Tibial artery (tissue), 4 donors: ENCODE results near the gene LRP1B.

Experiments used
- DNase-seq, 2 donors: peaks; one replicate each; pipeline ENCODE4 v3.0.0-alpha.2; 2019
- H3K27ac ChIP-seq, 2 donors: fragments of 200-600 bp; sonication (generic) in 1 of 2; 1 replicate in 1 of 2; 2 replicates in 1 of 2; pipeline ENCODE4 v1.5.1; 2018 to 2019; ENCODE audit warnings: mild to moderate bottlenecking in 1 of 2
- H3K27me3 ChIP-seq, 2 donors: fragments of 200-600 bp; sonication (generic) in 1 of 2; one replicate each; pipeline versions ENCODE4 v1.5.1 to v1.6.0; 2016 to 2019
- H3K36me3 ChIP-seq, 3 donors: fragments of 200-600 bp; sonication (generic) in 2 of 3; one replicate each; pipeline ENCODE4 v1.5.1; 2016 to 2019; ENCODE audit warnings: mild to moderate bottlenecking in 2 of 3
- H3K4me1 ChIP-seq, 4 donors: fragments of 200-600 bp; sonication (generic) in 2 of 4; 1 replicate in 3 of 4; 2 replicates in 1 of 4; pipeline ENCODE4 v1.5.1; 2016 to 2019
- H3K4me3 ChIP-seq, 2 donors: fragments of 200-600 bp; sonication (generic) in 1 of 2; 1 replicate in 1 of 2; 2 replicates in 1 of 2; pipeline ENCODE4 v1.5.1; 2018 to 2019; ENCODE audit warnings: mild to moderate bottlenecking in 2 of 2
- H3K9me3 ChIP-seq, 3 donors: fragments of 200-600 bp; sonication (generic) in 1 of 3; one replicate each; pipeline ENCODE4 v1.5.1; 2016 to 2019
- CTCF ChIP-seq, 2 experiments: fragments of 200-600 bp in 1 of 2; fragments of 450-650 bp in 1 of 2; IDR thresholded peaks; one replicate each; pipeline ENCODE4 v1.5.1; 2017 to 2019; ENCODE audit warnings: antibody characterized with exemption in 2 of 2, mild to moderate bottlenecking in 1 of 2, moderate library complexity in 1 of 2
- intact Hi-C: fragments of 100-400 bp; cut with DNase I; formaldehyde crosslinking; loops from one replicate; pipeline ENCODE4 v1.15.0; 2023; ENCODE audit warnings: low total_unique reads

The LRP1B gene

DNA sequence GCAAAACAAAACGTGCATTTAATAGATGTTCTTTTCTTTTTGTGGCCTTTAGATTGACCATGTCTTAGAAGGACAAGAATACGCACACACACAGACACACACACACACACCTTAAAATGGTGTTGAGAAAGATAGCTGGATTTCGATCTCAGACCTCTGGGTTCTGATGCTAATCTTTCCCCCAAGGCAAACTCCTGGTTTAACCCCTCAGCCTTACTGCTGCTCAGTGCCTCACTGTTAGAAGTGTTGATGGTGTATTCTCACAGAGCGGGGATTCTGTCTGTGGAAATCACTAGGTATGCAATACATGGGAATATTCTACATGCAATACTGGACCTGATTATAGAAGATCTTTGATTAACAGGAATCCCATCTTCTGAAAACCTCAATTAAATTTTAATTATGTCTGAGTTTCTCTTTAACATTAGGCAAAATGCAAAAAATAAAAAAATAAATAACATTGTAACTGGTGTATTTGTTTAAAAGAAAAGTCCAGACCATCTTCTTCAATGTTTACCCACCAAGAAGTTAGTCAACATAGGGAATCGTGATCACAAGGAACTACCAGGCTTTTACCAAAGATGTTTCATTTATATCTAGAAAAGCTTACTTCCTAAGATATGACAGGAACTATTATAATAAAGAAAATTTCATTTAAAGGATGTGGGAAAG, 613.5 kb downstream of the LRP1B start:
- Histone ChIP-seq H3K36me3 (no peaks in the 10 kb centered on the region), H3K4me1 (no peaks in the 10 kb centered on the region), H3K9me3 (no peaks in the 10 kb centered on the region), H3K27me3 (no peaks in the 10 kb centered on the region), H3K27ac (no peak overlapping the region), H3K4me3 (no peak overlapping the region)
- DNase-seq, result no peak
- intact Hi-C loops, result no loop called here
- TF ChIP-seq CTCF (IDR thresholded peaks at IDR 0.05), result no peak

- no peak overlapping the region for H3K4me3 ChIP-seq
- TF ChIP-seq CTCF (IDR thresholded peaks at IDR 0.05), result no peak
- no peaks in the 10 kb centered on the region for H3K4me1 ChIP-seq
- H3K27ac ChIP-seq, result no peak overlapping the region
- no peaks in the 10 kb centered on the region for H3K9me3 ChIP-seq
- intact Hi-C loops, result no loop called here
- no peaks in the 10 kb centered on the region for H3K27me3 ChIP-seq
- DNase-seq, result no peak
- no peaks in the 10 kb centered on the region for H3K36me3 ChIP-seq
Measured at GRCh38 chr2:141515931-141516330, 614.9 kb downstream of the LRP1B start.

- intact Hi-C loops, result no loop called here
- Histone ChIP-seq H3K4me1 (no peaks in the 10 kb centered on the region), H3K9me3 (no peaks in the 10 kb centered on the region), H3K36me3 (no peaks in the 10 kb centered on the region), H3K4me3 (no peak overlapping the region), H3K27me3 (no peaks in the 10 kb centered on the region), H3K27ac (no peak overlapping the region)
- no peak for DNase-seq
- no peak for TF ChIP-seq CTCF (IDR thresholded peaks at IDR 0.05)
Measured at GRCh38 chr2:141513853-141514252, 617.0 kb downstream of the LRP1B start.

GRCh38 chr2:141508806-141509595, 621.8 kb downstream of the LRP1B start:
- no peaks in the 10 kb centered on the region for H3K4me1 ChIP-seq
- intact Hi-C loops, result no loop called here
- no peak overlapping the region for H3K27ac ChIP-seq
- no peaks in the 10 kb centered on the region for H3K27me3 ChIP-seq
- no peak for DNase-seq
- H3K4me3 ChIP-seq, result no peak overlapping the region
- H3K36me3 ChIP-seq, result no peaks in the 10 kb centered on the region
- no peak for TF ChIP-seq CTCF (IDR thresholded peaks at IDR 0.05)
- H3K9me3 ChIP-seq, result no peaks in the 10 kb centered on the region

DNA sequence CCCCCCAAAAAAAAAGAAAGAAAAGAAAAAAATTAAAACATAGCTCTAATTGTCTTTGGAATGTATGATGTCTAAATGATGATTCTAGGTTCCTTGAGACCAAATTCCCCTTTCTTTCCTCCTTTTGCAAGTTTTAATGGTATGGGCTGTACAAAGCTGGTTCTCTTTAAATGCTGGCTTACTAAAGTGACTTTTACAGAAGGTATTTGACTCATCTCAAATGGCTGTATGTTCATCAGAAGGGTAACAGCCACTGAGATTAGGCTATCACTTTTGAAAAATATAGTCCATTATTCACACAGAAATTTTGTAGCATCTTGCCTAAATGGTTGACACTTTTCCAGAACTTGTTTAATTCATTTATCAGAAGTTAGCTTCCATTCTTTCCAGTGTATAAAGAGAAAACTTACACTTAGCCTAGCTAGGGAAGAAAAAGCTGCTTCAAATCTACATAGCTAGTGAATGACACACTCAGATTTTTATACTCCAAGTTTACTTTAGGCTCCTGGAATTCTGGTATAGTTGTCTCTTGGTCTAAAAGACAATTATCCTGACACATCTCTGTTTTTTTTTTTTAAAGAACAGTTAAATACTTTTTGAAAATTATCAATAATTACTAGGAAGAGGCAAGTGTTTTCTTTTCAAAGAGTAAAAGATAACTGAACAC, 622.6 kb downstream of the LRP1B start:
- Histone ChIP-seq H3K27ac (no peak overlapping the region), H3K36me3 (no peaks in the 10 kb centered on the region), H3K9me3 (no peaks in the 10 kb centered on the region), H3K27me3 (no peaks in the 10 kb centered on the region), H3K4me3 (no peak overlapping the region), H3K4me1 (no peaks in the 10 kb centered on the region)
- intact Hi-C loops, result no loop called here
- TF ChIP-seq CTCF (IDR thresholded peaks at IDR 0.05), result no peak
- no peak for DNase-seq
